Measurements from ENCODE around the gene SGMS1. TPM values are rescaled to one million over a fixed set of nuclear protein-coding genes. Genes with fewer than 3 reads are reported as not detected.
"Not testable (repeated sequence)": the region's sequence is repeated elsewhere in the genome, so short reads cannot be mapped to it uniquely, and the experiment has no call there.

The SGMS1 gene
- total and polyA plus RNA-seq, 2 donors from 2014 or later = 13.6 to 100 TPM

- H3K9me3 ChIP-seq (ENCODE audit: control insufficient read depth in 2 of 3, insufficient read depth in 1 of 3, low read length in 3 of 3) = no peaks in the 10 kb centered on the region
- H3K4me3 ChIP-seq (ENCODE audit: low read length in 3 of 3) = no peak overlapping the region
- H3K27ac ChIP-seq (ENCODE audit: low read depth in 2 of 2, low read length in 2 of 2) = no peak overlapping the region
- H3K36me3 ChIP-seq (ENCODE audit: control insufficient read depth in 2 of 3, insufficient read depth in 3 of 3, low read length in 3 of 3) = no peaks in the 10 kb centered on the region
- no peak for TF ChIP-seq CTCF (IDR thresholded peaks at IDR 0.05; ENCODE audit: borderline replicate concordance, extremely low read depth, insufficient read depth)
- H3K9ac ChIP-seq (ENCODE audit: low read length in 3 of 3) = no peak overlapping the region
- FAIRE-seq (no peak), DNase-seq (no peak)
- no peaks in the 10 kb centered on the region for H3K27me3 ChIP-seq (ENCODE audit: control insufficient read depth, insufficient read depth, low read length)
- H3K4me1 ChIP-seq (ENCODE audit: control insufficient read depth in 2 of 3, insufficient read depth in 2 of 3, low read depth in 1 of 3, low read length in 3 of 3) = peaks cover 0 to 5% (median 4%) of the 10 kb centered on the region in 3 donors
- intact Hi-C loops (cut with DNase I) = no loop called here
Measured at GRCh38 chr10:50373821-50374501, 249.8 kb downstream of the SGMS1 start.

- no peak for FAIRE-seq
- no peak for DNase-seq
- no peak overlapping the region for H3K9ac ChIP-seq (ENCODE audit: low read length in 3 of 3)
- H3K4me1 ChIP-seq (ENCODE audit: control insufficient read depth in 2 of 3, insufficient read depth in 2 of 3, low read depth in 1 of 3, low read length in 3 of 3) = peaks cover 0 to 4% (median 0%) of the 10 kb centered on the region in 3 donors
- no peaks in the 10 kb centered on the region for H3K27me3 ChIP-seq (ENCODE audit: control insufficient read depth, insufficient read depth, low read length)
- no peak for TF ChIP-seq CTCF (IDR thresholded peaks at IDR 0.05; ENCODE audit: borderline replicate concordance, extremely low read depth, insufficient read depth)
- intact Hi-C loops (cut with DNase I) = no loop called here
- H3K36me3 ChIP-seq (ENCODE audit: control insufficient read depth in 2 of 3, insufficient read depth in 3 of 3, low read length in 3 of 3) = no peaks in the 10 kb centered on the region
- no peaks in the 10 kb centered on the region for H3K9me3 ChIP-seq (ENCODE audit: control insufficient read depth in 2 of 3, insufficient read depth in 1 of 3, low read length in 3 of 3)
- no peak overlapping the region for H3K27ac ChIP-seq (ENCODE audit: low read depth in 2 of 2, low read length in 2 of 2)
- no peak overlapping the region for H3K4me3 ChIP-seq (ENCODE audit: low read length in 3 of 3)
Measured at GRCh38 chr10:50369931-50370330, 253.8 kb downstream of the SGMS1 start.

- Histone ChIP-seq H3K4me3 (ENCODE audit: low read length in 3 of 3) (no peak overlapping the region), H3K36me3 (ENCODE audit: control insufficient read depth in 2 of 3, insufficient read depth in 3 of 3, low read length in 3 of 3) (no peaks in the 10 kb centered on the region), H3K27ac (ENCODE audit: low read depth in 2 of 2, low read length in 2 of 2) (no peak overlapping the region), H3K27me3 (ENCODE audit: control insufficient read depth, insufficient read depth, low read length) (no peaks in the 10 kb centered on the region), H3K4me1 (ENCODE audit: control insufficient read depth in 2 of 3, insufficient read depth in 2 of 3, low read depth in 1 of 3, low read length in 3 of 3) (no peaks in the 10 kb centered on the region), H3K9me3 (ENCODE audit: control insufficient read depth in 2 of 3, insufficient read depth in 1 of 3, low read length in 3 of 3) (no peaks in the 10 kb centered on the region), H3K9ac (ENCODE audit: low read length in 3 of 3) (no peak overlapping the region)
- TF ChIP-seq CTCF (IDR thresholded peaks at IDR 0.05; ENCODE audit: borderline replicate concordance, extremely low read depth, insufficient read depth) = peak; percentile 13
- intact Hi-C loops (cut with DNase I) = no loop called here
- DNase-seq (peak in 2 of 5 donors; percentile 35 to 45), FAIRE-seq (no peak)
Measured at GRCh38 chr10:50367732-50368131, 256.0 kb downstream of the SGMS1 start.

- DNase-seq; H3K4me3 ChIP-seq (ENCODE audit: low read length in 3 of 3); H3K4me1 ChIP-seq (ENCODE audit: control insufficient read depth in 2 of 3, insufficient read depth in 2 of 3, low read depth in 1 of 3, low read length in 3 of 3); intact Hi-C loops (cut with DNase I); H3K27me3 ChIP-seq (ENCODE audit: control insufficient read depth, insufficient read depth, low read length); H3K9me3 ChIP-seq (ENCODE audit: control insufficient read depth in 2 of 3, insufficient read depth in 1 of 3, low read length in 3 of 3); H3K36me3 ChIP-seq (ENCODE audit: control insufficient read depth in 2 of 3, insufficient read depth in 3 of 3, low read length in 3 of 3); H3K27ac ChIP-seq (ENCODE audit: low read depth in 2 of 2, low read length in 2 of 2); FAIRE-seq; H3K9ac ChIP-seq (ENCODE audit: low read length in 3 of 3): not testable (repeated sequence)
Measured at GRCh38 chr10:50366421-50366820, 257.3 kb downstream of the SGMS1 start.

- intact Hi-C loops (cut with DNase I); FAIRE-seq; H3K9me3 ChIP-seq (ENCODE audit: control insufficient read depth in 2 of 3, insufficient read depth in 1 of 3, low read length in 3 of 3); H3K9ac ChIP-seq (ENCODE audit: low read length in 3 of 3); DNase-seq; H3K36me3 ChIP-seq (ENCODE audit: control insufficient read depth in 2 of 3, insufficient read depth in 3 of 3, low read length in 3 of 3); H3K4me3 ChIP-seq (ENCODE audit: low read length in 3 of 3); H3K4me1 ChIP-seq (ENCODE audit: control insufficient read depth in 2 of 3, insufficient read depth in 2 of 3, low read depth in 1 of 3, low read length in 3 of 3); H3K27me3 ChIP-seq (ENCODE audit: control insufficient read depth, insufficient read depth, low read length); H3K27ac ChIP-seq (ENCODE audit: low read depth in 2 of 2, low read length in 2 of 2): not testable (repeated sequence)
Measured at GRCh38 chr10:50364730-50365129, 259.0 kb downstream of the SGMS1 start.
